Measurements from ENCODE around the gene KIAA1671. TPM values are rescaled to one million over a fixed set of nuclear protein-coding genes. Genes with fewer than 3 reads are reported as not detected.

Gene KIAA1671
- total and polyA plus RNA-seq, 4 donors: 8.7 to 35.9 (median 19.1) TPM

- no peak for DNase-seq (ENCODE audit: low spot score)
- TF ChIP-seq MAX (IDR thresholded peaks at IDR 0.05) (no peak), TAF1 (conservative IDR thresholded peaks at IDR 0.05) (no peak), HNF4A (conservative IDR thresholded peaks at IDR 0.05) (no peak), REST (IDR thresholded peaks at IDR 0.05) (peak; percentile 98), JUND (IDR thresholded peaks at IDR 0.05) (no peak), YY1 (IDR thresholded peaks at IDR 0.05) (no peak)
- H3K4me3 ChIP-seq (ENCODE audit: low read depth in 1 of 3, low read length in 3 of 3): no peak overlapping the region
- no peaks in the 10 kb centered on the region for H3K27me3 ChIP-seq (ENCODE audit: control insufficient read depth in 4 of 4, insufficient read depth in 4 of 4, low read length in 3 of 4)
- H3K36me3 ChIP-seq (ENCODE audit: control insufficient read depth in 4 of 4, insufficient read depth in 3 of 4, low read depth in 1 of 4, low read length in 3 of 4): peaks cover 12 to 75% (median 50%) of the 10 kb centered on the region in 4 donors
- H3K9me3 ChIP-seq (ENCODE audit: control insufficient read depth in 4 of 4, low read length in 3 of 4): no peaks in the 10 kb centered on the region
- H3K27ac ChIP-seq (ENCODE audit: low read depth in 1 of 2, low read length in 2 of 2): no peak overlapping the region
- no peak overlapping the region for H3K9ac ChIP-seq (ENCODE audit: low read depth in 1 of 2, low read length in 2 of 2)
- 85% methylated on average over 3 of the region's 3 CpGs for WGBS
- no peaks in the 10 kb centered on the region for H3K4me1 ChIP-seq (ENCODE audit: control insufficient read depth in 4 of 4, insufficient read depth in 4 of 4, low read length in 3 of 4)
Observed at GRCh38 chr22:25193548-25193947, 241.0 kb downstream of the KIAA1671 start.

- WGBS: 97% methylated on average over 5 of the region's 5 CpGs
- no peaks in the 10 kb centered on the region for H3K4me1 ChIP-seq (ENCODE audit: control insufficient read depth in 4 of 4, insufficient read depth in 4 of 4, low read length in 3 of 4)
- H3K36me3 ChIP-seq (ENCODE audit: control insufficient read depth in 4 of 4, insufficient read depth in 3 of 4, low read depth in 1 of 4, low read length in 3 of 4): peaks cover 6 to 58% (median 41%) of the 10 kb centered on the region in 4 donors
- no peaks in the 10 kb centered on the region for H3K27me3 ChIP-seq (ENCODE audit: control insufficient read depth in 4 of 4, insufficient read depth in 4 of 4, low read length in 3 of 4)
- H3K4me3 ChIP-seq (ENCODE audit: low read depth in 1 of 3, low read length in 3 of 3): no peak overlapping the region
- H3K9ac ChIP-seq (ENCODE audit: low read depth in 1 of 2, low read length in 2 of 2): no peak overlapping the region
- no peak overlapping the region for H3K27ac ChIP-seq (ENCODE audit: low read depth in 1 of 2, low read length in 2 of 2)
- H3K9me3 ChIP-seq (ENCODE audit: control insufficient read depth in 4 of 4, low read length in 3 of 4): no peaks in the 10 kb centered on the region
- no peak for DNase-seq (ENCODE audit: low spot score)
- no peak for TF ChIP-seq MAX (IDR thresholded peaks at IDR 0.05)
- no peak for TF ChIP-seq RAD21 (IDR thresholded peaks at IDR 0.05)
- TF ChIP-seq RXRA (IDR thresholded peaks at IDR 0.05): no peak
- TF ChIP-seq SP1 (IDR thresholded peaks at IDR 0.05): no peak
- no peak for TF ChIP-seq HNF4A (conservative IDR thresholded peaks at IDR 0.05)
- TF ChIP-seq HNF4G (IDR thresholded peaks at IDR 0.05): no peak
- TF ChIP-seq FOXA1 (IDR thresholded peaks at IDR 0.05): no peak
- TF ChIP-seq NR2F2 (IDR thresholded peaks at IDR 0.05): no peak
- no peak for TF ChIP-seq YY1 (IDR thresholded peaks at IDR 0.05)
- TF ChIP-seq GABPA (IDR thresholded peaks at IDR 0.05 in 1 of 2, conservative IDR thresholded peaks at IDR 0.05 in 1 of 2): no peak
- no peak for TF ChIP-seq CTCF (IDR thresholded peaks at IDR 0.05; ENCODE audit: low read depth, low read length, missing input control)
- TF ChIP-seq FOXA2 (IDR thresholded peaks at IDR 0.05): no peak
- TF ChIP-seq ZBTB33 (IDR thresholded peaks at IDR 0.05): no peak
- no peak for TF ChIP-seq TAF1 (conservative IDR thresholded peaks at IDR 0.05)
- no peak for TF ChIP-seq REST (IDR thresholded peaks at IDR 0.05)
- TF ChIP-seq ATF3 (IDR thresholded peaks at IDR 0.05): no peak
- no peak for TF ChIP-seq JUND (IDR thresholded peaks at IDR 0.05)
- TF ChIP-seq EGR1 (IDR thresholded peaks at IDR 0.05; ENCODE audit: low read depth in 2 of 2): no peak
Observed at GRCh38 chr22:25196326-25196725, 243.8 kb downstream of the KIAA1671 start.

Measured in liver (tissue), 9 donors.